VCaP (cell line): ENCODE data around the gene FABP6.

Experiments
- H3K27ac ChIP-seq: fragments of 450-650 bp; 2 replicates; pipeline ENCODE4 v1.5.1; 2017
- TF ChIP-seq, protein P1 (sequence below): fragments of 450-650 bp; conservative IDR thresholded peaks from 2 replicates; pipeline ENCODE4 v1.5.1; 2017; ENCODE audit warnings: mild to moderate bottlenecking, moderate library complexity

The FABP6 gene

DNA sequence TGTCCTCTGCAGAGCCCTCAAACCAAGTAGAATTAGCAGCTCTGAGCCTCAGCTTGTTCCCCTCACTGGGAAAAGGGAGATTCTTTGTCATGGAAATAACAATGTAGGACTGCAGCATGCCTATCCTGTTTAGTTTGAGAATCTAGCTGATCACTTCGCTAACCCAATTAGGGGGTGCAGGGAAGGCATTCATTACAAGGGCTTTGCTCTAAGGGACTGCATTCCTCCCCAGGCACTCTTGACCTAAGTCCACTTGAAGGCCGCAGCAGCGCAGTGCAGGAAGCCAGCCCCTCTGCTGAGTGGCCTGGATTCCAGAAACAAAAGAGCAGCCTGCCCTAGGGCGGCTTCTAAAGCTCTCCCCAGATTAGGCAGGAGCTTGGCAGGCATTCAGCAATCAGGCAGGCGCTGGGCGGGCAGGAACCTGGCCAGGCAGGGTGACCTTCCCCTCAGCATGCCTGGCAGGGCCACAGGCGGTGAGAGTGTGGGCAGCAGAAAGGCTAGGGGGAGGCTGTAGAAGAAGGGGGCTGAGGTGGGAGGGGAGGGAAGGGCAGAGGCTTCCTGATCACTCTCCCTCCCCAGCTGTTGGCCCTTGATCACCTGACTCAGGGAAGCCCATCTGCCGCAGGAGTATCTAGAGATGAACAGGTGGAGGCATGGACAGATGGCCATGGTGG, 58.2 kb downstream of the FABP6 start:
- H3K27ac ChIP-seq, result no peak overlapping the region
- TF ChIP-seq, protein P1, sequence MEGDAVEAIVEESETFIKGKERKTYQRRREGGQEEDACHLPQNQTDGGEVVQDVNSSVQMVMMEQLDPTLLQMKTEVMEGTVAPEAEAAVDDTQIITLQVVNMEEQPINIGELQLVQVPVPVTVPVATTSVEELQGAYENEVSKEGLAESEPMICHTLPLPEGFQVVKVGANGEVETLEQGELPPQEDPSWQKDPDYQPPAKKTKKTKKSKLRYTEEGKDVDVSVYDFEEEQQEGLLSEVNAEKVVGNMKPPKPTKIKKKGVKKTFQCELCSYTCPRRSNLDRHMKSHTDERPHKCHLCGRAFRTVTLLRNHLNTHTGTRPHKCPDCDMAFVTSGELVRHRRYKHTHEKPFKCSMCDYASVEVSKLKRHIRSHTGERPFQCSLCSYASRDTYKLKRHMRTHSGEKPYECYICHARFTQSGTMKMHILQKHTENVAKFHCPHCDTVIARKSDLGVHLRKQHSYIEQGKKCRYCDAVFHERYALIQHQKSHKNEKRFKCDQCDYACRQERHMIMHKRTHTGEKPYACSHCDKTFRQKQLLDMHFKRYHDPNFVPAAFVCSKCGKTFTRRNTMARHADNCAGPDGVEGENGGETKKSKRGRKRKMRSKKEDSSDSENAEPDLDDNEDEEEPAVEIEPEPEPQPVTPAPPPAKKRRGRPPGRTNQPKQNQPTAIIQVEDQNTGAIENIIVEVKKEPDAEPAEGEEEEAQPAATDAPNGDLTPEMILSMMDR, result no peak
